ENCODE measurements around the gene APMAP.

DNA sequence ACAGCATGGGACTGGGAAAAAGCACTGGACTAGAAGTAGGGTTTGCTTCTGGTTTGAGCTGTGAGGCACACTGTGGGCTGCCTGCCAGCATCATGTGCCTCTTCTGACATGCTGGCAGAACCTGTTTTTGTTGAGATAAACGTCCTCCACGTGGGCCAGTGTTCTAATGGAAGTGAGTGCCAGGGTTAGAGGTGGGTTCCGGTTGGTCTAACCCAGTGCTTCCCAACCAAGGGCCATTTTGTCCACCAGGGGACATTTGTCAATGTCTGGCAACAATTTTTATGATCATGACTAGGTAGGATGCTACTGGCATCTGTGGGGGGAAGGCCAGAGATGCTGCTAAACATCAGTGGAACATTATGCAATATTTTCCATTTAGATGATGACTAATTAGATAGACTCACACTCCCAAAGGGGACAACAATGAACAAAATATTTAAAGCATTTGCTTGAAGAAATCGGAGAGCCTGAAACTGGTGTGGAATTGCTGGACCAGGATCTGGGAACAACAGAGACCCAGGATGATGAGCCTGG is 7.8 kb upstream of the APMAP start:
- no peak for TF ChIP-seq USF2 (IDR thresholded peaks at IDR 0.05; ENCODE audit: borderline replicate concordance, low read depth, low read length)
- TF ChIP-seq CTCF (IDR thresholded peaks at IDR 0.05), result 0 out of 2 replicates have a peak, but pooled peaks have one; percentile 22
- TF ChIP-seq POLR2AphosphoS5 (IDR thresholded peaks at IDR 0.05; ENCODE audit: low read depth, low read length), result no peak
- no peak for TF ChIP-seq FOXJ3 (CRISPR knock-in tag; IDR thresholded peaks at IDR 0.05)
- TF ChIP-seq RXRA (IDR thresholded peaks at IDR 0.05; ENCODE audit: borderline replicate concordance, low read depth), result no peak
- TF ChIP-seq CHD2 (IDR thresholded peaks at IDR 0.05; ENCODE audit: low read length, partially characterized antibody), result no peak
- no peak for TF ChIP-seq RFX5 (IDR thresholded peaks at IDR 0.05; ENCODE audit: low read length)
- TF ChIP-seq SIN3A (IDR thresholded peaks at IDR 0.05; ENCODE audit: borderline replicate concordance, low read depth, low read length), result no peak
